Testis (tissue), 2 donors: ENCODE results near the gene TMEM30B.

ENCODE experiments used
- CTCF ChIP-seq, 3 experiments: fragments of 450-650 bp in 2 of 3; fragments of 200-600 bp in 1 of 3; sonication (generic) in 1 of 3; IDR thresholded peaks; one replicate each; pipeline ENCODE4 v1.5.1; 2016 to 2019; ENCODE audit warnings: antibody characterized with exemption in 3 of 3, mild to moderate bottlenecking in 2 of 3, moderate library complexity in 1 of 3
- POLR2A ChIP-seq: fragments of 450-650 bp; IDR thresholded peaks from one replicate; pipeline ENCODE4 v1.6.1; 2017; ENCODE audit warnings: antibody characterized with exemption, mild to moderate bottlenecking, moderate library complexity

- no peak for TF ChIP-seq CTCF (IDR thresholded peaks at IDR 0.05)
- TF ChIP-seq POLR2A, result no peak
Observed at GRCh38 chr14:61326146-61326545, 45.0 kb upstream of the TMEM30B start.
